ENCODE results near the gene ERBB3.
A peak's percentile ranks its signal among the peaks of the same experiment; 100 is the strongest.

ERBB3 gene

GRCh38 chr12:56145217-56145616, 65.3 kb downstream of the ERBB3 start:
- H3K4me2 ChIP-seq (ENCODE audit: low read length): no peak overlapping the region
- no peak overlapping the region for H3K18ac ChIP-seq (ENCODE audit: low read length)
- H3K23ac ChIP-seq (ENCODE audit: low read length): no peak overlapping the region
- H3K9ac ChIP-seq (ENCODE audit: low read length): no peak overlapping the region
- H4K8ac ChIP-seq (ENCODE audit: low read depth, low read length): no peak overlapping the region
- H2BK15ac ChIP-seq (replicated peaks; ENCODE audit: low read depth): no peak overlapping the region
- no peaks in the 10 kb centered on the region for H3K79me2 ChIP-seq (ENCODE audit: control insufficient read depth, insufficient read depth, low read length)
- H2AK5ac ChIP-seq (ENCODE audit: low read length): no peak overlapping the region
- no peaks in the 10 kb centered on the region for H3K4me1 ChIP-seq (ENCODE audit: control insufficient read depth, low read depth, low read length)
- no CpG with 5 or more reads among the region's 3 CpGs for WGBS (ENCODE audit: extremely low coverage, insufficient coverage, low lambda C conversion rate)
- no peak overlapping the region for H3K27ac ChIP-seq (ENCODE audit: low read depth, low read length)
- H3K56ac ChIP-seq (ENCODE audit: low read length): no peak overlapping the region
- H3K36me3 ChIP-seq (ENCODE audit: control insufficient read depth, insufficient read depth, low read length): peaks cover 11% of the 10 kb centered on the region
- no peak overlapping the region for H3K4me3 ChIP-seq (ENCODE audit: low read length)
- no peak overlapping the region for H2BK5ac ChIP-seq (ENCODE audit: low read length)
- no peak overlapping the region for H4K5ac ChIP-seq (ENCODE audit: low read length)
- no peaks in the 10 kb centered on the region for H3K79me1 ChIP-seq (ENCODE audit: low read length)
- no peak for DNase-seq
- H2BK120ac ChIP-seq (ENCODE audit: low read depth, low read length): no peak overlapping the region
- no peak overlapping the region for H3K4ac ChIP-seq (ENCODE audit: low read depth, low read length)
- H3K27me3 ChIP-seq (ENCODE audit: insufficient read depth, low read length, poor library complexity): no peaks in the 10 kb centered on the region

DNA sequence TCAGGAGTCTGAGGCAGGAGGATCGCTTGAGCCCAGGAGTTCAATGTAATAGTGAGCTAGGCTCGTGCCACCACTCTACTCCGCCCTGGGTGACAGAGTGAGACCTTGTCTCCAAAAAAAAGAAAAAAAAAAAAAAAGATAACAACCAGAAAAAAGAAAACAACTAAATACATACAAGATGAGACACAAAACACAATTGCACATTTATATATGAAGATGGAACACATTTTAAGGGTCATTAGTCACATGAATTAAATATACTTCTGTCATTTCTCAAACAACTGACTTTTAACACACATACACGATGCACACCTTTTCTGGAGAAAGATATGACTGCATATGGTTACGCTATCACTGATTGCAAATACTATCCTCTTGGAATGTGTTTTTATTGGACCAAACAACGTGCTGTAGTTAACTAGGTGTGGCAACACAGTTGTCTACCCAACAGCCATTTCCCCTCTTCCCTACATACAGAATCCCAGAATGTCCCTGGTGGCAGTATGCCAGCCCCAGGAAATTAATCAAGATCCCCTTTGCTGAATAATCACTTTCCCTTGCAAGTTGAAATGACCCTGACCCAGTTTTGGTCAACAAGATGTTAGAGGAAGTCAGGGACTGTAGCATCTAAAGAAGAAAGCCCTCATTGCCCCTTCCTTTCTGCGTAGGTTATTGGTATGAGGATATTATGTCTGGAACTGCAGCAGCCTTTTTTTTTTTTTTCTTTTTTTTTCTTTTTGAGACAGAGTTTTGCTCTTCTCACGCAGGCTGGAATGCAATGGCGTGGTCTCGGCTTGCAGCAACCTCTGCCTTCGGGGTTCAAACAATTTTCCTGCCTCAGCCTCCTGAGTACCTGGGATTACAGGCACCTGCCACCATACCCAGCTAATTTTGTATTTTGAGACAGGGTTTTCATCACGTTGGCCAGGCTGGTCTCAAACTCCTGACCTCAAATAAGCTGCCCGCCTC, 66.8 kb downstream of the ERBB3 start:
- Histone ChIP-seq H3K18ac (ENCODE audit: low read length) (no peak overlapping the region), H3K27me3 (ENCODE audit: insufficient read depth, low read length, poor library complexity) (no peaks in the 10 kb centered on the region), H3K4ac (ENCODE audit: low read depth, low read length) (no peak overlapping the region), H4K8ac (ENCODE audit: low read depth, low read length) (no peak overlapping the region), H3K27ac (ENCODE audit: low read depth, low read length) (no peak overlapping the region), H2BK5ac (ENCODE audit: low read length) (no peak overlapping the region), H2AK5ac (ENCODE audit: low read length) (no peak overlapping the region), H3K4me3 (ENCODE audit: low read length) (no peak overlapping the region), H3K4me1 (ENCODE audit: control insufficient read depth, low read depth, low read length) (no peaks in the 10 kb centered on the region), H2BK15ac (replicated peaks; ENCODE audit: low read depth) (no peak overlapping the region), H3K23ac (ENCODE audit: low read length) (no peak overlapping the region), H2BK120ac (ENCODE audit: low read depth, low read length) (no peak overlapping the region), H4K5ac (ENCODE audit: low read length) (no peak overlapping the region), H3K56ac (ENCODE audit: low read length) (no peak overlapping the region), H3K79me2 (ENCODE audit: control insufficient read depth, insufficient read depth, low read length) (no peaks in the 10 kb centered on the region), H3K79me1 (ENCODE audit: low read length) (no peaks in the 10 kb centered on the region), H3K36me3 (ENCODE audit: control insufficient read depth, insufficient read depth, low read length) (peaks cover 11% of the 10 kb centered on the region), H3K9ac (ENCODE audit: low read length) (no peak overlapping the region), H3K4me2 (ENCODE audit: low read length) (no peak overlapping the region)
- no peak for DNase-seq
- WGBS (ENCODE audit: extremely low coverage, insufficient coverage, low lambda C conversion rate): no CpG with 5 or more reads among the region's 13 CpGs

DNA sequence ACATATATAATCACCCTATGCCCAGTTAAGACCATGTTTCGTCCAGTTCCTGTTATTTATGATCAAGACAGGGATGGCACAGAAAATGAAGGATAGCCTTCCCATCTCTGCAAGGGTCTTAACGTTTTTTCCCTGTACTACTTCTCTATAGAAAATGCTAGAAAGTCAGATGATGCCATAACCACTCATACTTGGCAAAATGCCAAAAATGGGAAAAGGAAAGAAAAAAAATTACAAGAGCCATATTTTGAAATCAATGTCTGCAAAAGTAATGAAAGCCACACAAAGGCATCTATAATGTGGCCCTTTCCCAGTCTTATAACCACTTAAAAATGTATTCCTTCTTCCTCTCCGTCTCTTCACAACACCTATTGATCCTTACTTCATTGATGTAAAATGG, 70.6 kb downstream of the ERBB3 start:
- Histone ChIP-seq H3K4ac (ENCODE audit: low read depth, low read length) (no peak overlapping the region), H3K4me1 (ENCODE audit: control insufficient read depth, low read depth, low read length) (peaks cover 5% of the 10 kb centered on the region), H3K79me1 (ENCODE audit: low read length) (peaks cover 4% of the 10 kb centered on the region), H2BK15ac (replicated peaks; ENCODE audit: low read depth) (no peak overlapping the region), H2BK5ac (ENCODE audit: low read length) (no peak overlapping the region), H3K4me3 (ENCODE audit: low read length) (no peak overlapping the region), H4K5ac (ENCODE audit: low read length) (no peak overlapping the region), H4K8ac (ENCODE audit: low read depth, low read length) (no peak overlapping the region), H3K9ac (ENCODE audit: low read length) (no peak overlapping the region), H3K4me2 (ENCODE audit: low read length) (no peak overlapping the region), H3K56ac (ENCODE audit: low read length) (no peak overlapping the region), H3K18ac (ENCODE audit: low read length) (no peak overlapping the region), H3K23ac (ENCODE audit: low read length) (no peak overlapping the region), H3K79me2 (ENCODE audit: control insufficient read depth, insufficient read depth, low read length) (peaks cover 3% of the 10 kb centered on the region), H2AK5ac (ENCODE audit: low read length) (no peak overlapping the region), H3K27me3 (ENCODE audit: insufficient read depth, low read length, poor library complexity) (no peaks in the 10 kb centered on the region), H3K27ac (ENCODE audit: low read depth, low read length) (no peak overlapping the region), H2BK120ac (ENCODE audit: low read depth, low read length) (no peak overlapping the region), H3K36me3 (ENCODE audit: control insufficient read depth, insufficient read depth, low read length) (no peaks in the 10 kb centered on the region)
- no CpG with 5 or more reads among the region's 3 CpGs for WGBS (ENCODE audit: extremely low coverage, insufficient coverage, low lambda C conversion rate)
- no peak for DNase-seq

DNA sequence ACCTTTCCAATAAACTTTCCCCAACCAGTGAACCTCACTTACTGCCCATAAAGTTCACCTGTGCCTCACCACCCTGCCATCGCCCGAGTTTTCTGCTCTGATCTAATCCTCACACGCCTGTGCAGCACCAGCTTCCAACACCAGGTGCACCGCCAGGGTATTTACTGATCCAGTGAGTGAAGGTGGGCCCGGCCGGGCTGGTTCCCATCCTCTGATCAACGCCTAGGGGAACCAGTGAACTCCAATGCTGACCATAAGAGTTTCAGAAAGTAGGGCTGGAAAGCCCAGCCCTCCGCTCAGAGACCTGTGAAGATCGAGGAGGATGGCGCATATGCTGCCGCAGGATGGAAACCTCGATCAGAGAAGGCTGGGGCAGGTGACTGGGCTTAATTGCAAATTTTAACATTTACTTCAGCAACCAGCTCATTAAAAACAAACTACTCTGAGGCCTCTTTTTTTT, 71.7 kb downstream of the ERBB3 start:
- peak overlapping the region; percentile 65 for H4K8ac ChIP-seq (ENCODE audit: low read depth, low read length)
- no peaks in the 10 kb centered on the region for H3K36me3 ChIP-seq (ENCODE audit: control insufficient read depth, insufficient read depth, low read length)
- H2BK5ac ChIP-seq (ENCODE audit: low read length): no peak overlapping the region
- H3K4me3 ChIP-seq (ENCODE audit: low read length): peak overlapping the region; percentile 61
- peaks cover 5% of the 10 kb centered on the region for H3K4me1 ChIP-seq (ENCODE audit: control insufficient read depth, low read depth, low read length)
- H3K9ac ChIP-seq (ENCODE audit: low read length): peak overlapping the region; percentile 67
- no peak overlapping the region for H2BK15ac ChIP-seq (replicated peaks; ENCODE audit: low read depth)
- peak overlapping the region; percentile 52 for H3K27ac ChIP-seq (ENCODE audit: low read depth, low read length)
- peak overlapping the region; percentile 96 for H3K4ac ChIP-seq (ENCODE audit: low read depth, low read length)
- no CpG with 5 or more reads among the region's 12 CpGs for WGBS (ENCODE audit: extremely low coverage, insufficient coverage, low lambda C conversion rate)
- peaks cover 3% of the 10 kb centered on the region for H3K79me2 ChIP-seq (ENCODE audit: control insufficient read depth, insufficient read depth, low read length)
- no peak overlapping the region for H4K5ac ChIP-seq (ENCODE audit: low read length)
- H3K18ac ChIP-seq (ENCODE audit: low read length): peak overlapping the region; percentile 96
- H3K4me2 ChIP-seq (ENCODE audit: low read length): peak overlapping the region; percentile 71
- H3K56ac ChIP-seq (ENCODE audit: low read length): peak overlapping the region; percentile 71
- no peak overlapping the region for H3K23ac ChIP-seq (ENCODE audit: low read length)
- H2BK120ac ChIP-seq (ENCODE audit: low read depth, low read length): no peak overlapping the region
- DNase-seq: peak; percentile 84
- no peaks in the 10 kb centered on the region for H3K27me3 ChIP-seq (ENCODE audit: insufficient read depth, low read length, poor library complexity)
- no peak overlapping the region for H2AK5ac ChIP-seq (ENCODE audit: low read length)
- peaks cover 4% of the 10 kb centered on the region for H3K79me1 ChIP-seq (ENCODE audit: low read length)

- Histone ChIP-seq H3K79me2 (ENCODE audit: control insufficient read depth, insufficient read depth, low read length) (peaks cover 3% of the 10 kb centered on the region), H4K8ac (ENCODE audit: low read depth, low read length) (peak within 1 kb of the TSS; percentile 65), H4K5ac (ENCODE audit: low read length) (no peak within 1 kb of the TSS), H3K9ac (ENCODE audit: low read length) (peak within 1 kb of the TSS; percentile 79), H3K4me1 (ENCODE audit: control insufficient read depth, low read depth, low read length) (peaks cover 5% of the 10 kb centered on the region), H3K36me3 (ENCODE audit: control insufficient read depth, insufficient read depth, low read length) (no peaks in the 10 kb centered on the region), H3K4ac (ENCODE audit: low read depth, low read length) (peak within 1 kb of the TSS; percentile 96), H3K27ac (ENCODE audit: low read depth, low read length) (peak within 1 kb of the TSS; percentile 52), H3K18ac (ENCODE audit: low read length) (peak within 1 kb of the TSS; percentile 96), H2AK5ac (ENCODE audit: low read length) (peak within 1 kb of the TSS; percentile 17), H2BK120ac (ENCODE audit: low read depth, low read length) (no peak within 1 kb of the TSS), H2BK15ac (replicated peaks; ENCODE audit: low read depth) (no peak within 1 kb of the TSS), H3K23ac (ENCODE audit: low read length) (no peak within 1 kb of the TSS), H2BK5ac (ENCODE audit: low read length) (no peak within 1 kb of the TSS), H3K4me2 (ENCODE audit: low read length) (peak within 1 kb of the TSS; percentile 71), H3K27me3 (ENCODE audit: insufficient read depth, low read length, poor library complexity) (no peaks in the 10 kb centered on the region), H3K79me1 (ENCODE audit: low read length) (peaks cover 4% of the 10 kb centered on the region), H3K56ac (ENCODE audit: low read length) (peak within 1 kb of the TSS; percentile 91), H3K4me3 (ENCODE audit: low read length) (peak within 1 kb of the TSS; percentile 63)
- WGBS (ENCODE audit: extremely low coverage, insufficient coverage, low lambda C conversion rate): no CpG with 5 or more reads among the region's 37 CpGs
- DNase-seq: peak; percentile 94
Observed at GRCh38 chr12:56152132-56152755, 72.3 kb downstream of the ERBB3 start, which contains the start of gene MYL6B. Gene MYL6B (plus strand): TSS chr12:56152587. CDS start chr12:56153919, 1,332 bp downstream.
